NCI-H2227 (cell line): Measurements from ENCODE around the gene CNTNAP4.

Source experiments
- DNase-seq: peaks from one replicate; lab custom pipeline; 2025; ENCODE audit not compliant: unreplicated experiment; lab: John Stamatoyannopoulos, UW

CNTNAP4 gene

GRCh38 chr16:76387994-76388393 is 110.8 kb downstream of the CNTNAP4 start:
- DNase-seq: no peak

- no peak for DNase-seq
These were observed 111.9 kb downstream of the CNTNAP4 start for GRCh38 chr16:76389126-76389525.

GRCh38 chr16:76390476-76390875 is 113.3 kb downstream of the CNTNAP4 start:
- no peak for DNase-seq

- DNase-seq: no peak
These were observed 119.8 kb downstream of the CNTNAP4 start for GRCh38 chr16:76396977-76397376.

- no peak for DNase-seq
These were observed 132.5 kb downstream of the CNTNAP4 start for GRCh38 chr16:76409706-76410105.

- no peak for DNase-seq
These were observed 144.4 kb downstream of the CNTNAP4 start for GRCh38 chr16:76421571-76421970.

- DNase-seq: no peak
These were observed 151.7 kb downstream of the CNTNAP4 start for GRCh38 chr16:76428858-76429257.

GRCh38 chr16:76441391-76441790 is 164.2 kb downstream of the CNTNAP4 start:
- no peak for DNase-seq

- peak; percentile 53 for DNase-seq
These were observed 164.7 kb downstream of the CNTNAP4 start for GRCh38 chr16:76441876-76442275.

GRCh38 chr16:76443973-76444372 is 166.8 kb downstream of the CNTNAP4 start:
- DNase-seq: no peak

GRCh38 chr16:76444832-76445231 is 167.6 kb downstream of the CNTNAP4 start:
- DNase-seq: no peak

- DNase-seq: no peak
These were observed 168.6 kb downstream of the CNTNAP4 start for GRCh38 chr16:76445815-76446214.

- DNase-seq: peak; percentile 4
These were observed 169.1 kb downstream of the CNTNAP4 start for GRCh38 chr16:76446251-76446650.

- DNase-seq: no peak
These were observed 173.7 kb downstream of the CNTNAP4 start for GRCh38 chr16:76450890-76451289.

- DNase-seq: no peak
These were observed 178.1 kb downstream of the CNTNAP4 start for GRCh38 chr16:76455257-76455656.

GRCh38 chr16:76456016-76456415 is 178.8 kb downstream of the CNTNAP4 start:
- DNase-seq: no peak

GRCh38 chr16:76459111-76459510 is 181.9 kb downstream of the CNTNAP4 start:
- DNase-seq: no peak

- DNase-seq: no peak
These were observed 184.6 kb downstream of the CNTNAP4 start for GRCh38 chr16:76461836-76462235.

GRCh38 chr16:76464955-76465620 is 187.9 kb downstream of the CNTNAP4 start:
- no peak for DNase-seq

GRCh38 chr16:76466871-76467270 is 189.7 kb downstream of the CNTNAP4 start:
- DNase-seq: no peak

GRCh38 chr16:76474048-76474447 is 196.8 kb downstream of the CNTNAP4 start:
- no peak for DNase-seq

GRCh38 chr16:76478105-76478504 is 200.9 kb downstream of the CNTNAP4 start:
- DNase-seq: no peak

GRCh38 chr16:76483307-76483909 is 206.2 kb downstream of the CNTNAP4 start:
- no peak for DNase-seq
